Endothelial cell of umbilical vein (primary cell): ENCODE results near the gene CCNB1. TPM values are rescaled to one million over a fixed set of nuclear protein-coding genes. Genes with fewer than 3 reads are reported as not detected.

Source experiments
- BruUV-seq: library from RNA; stranded (reverse); fragments of 400-500 nt; replicated peaks from 2 replicates; lab custom pipeline; 2021; lab: Mats Ljungman, UMichigan
- CTCF ChIA-PET: fragments of 300-600, 350-600 bp; sonication (Branson Sonifier 250); formaldehyde crosslinking; loops from one replicate; lab custom pipeline; 2021; ENCODE audit warnings: antibody characterized with exemption, inconsistent platforms; lab: Charles Lee
- POLR2A ChIA-PET: fragments of 300-600, 350-600 bp; sonication (Branson Sonifier 250); formaldehyde crosslinking; loops from one replicate; lab custom pipeline; 2021; ENCODE audit warnings: antibody characterized with exemption, inconsistent platforms; lab: Charles Lee
- DNase-seq: peaks from one replicate; pipeline ENCODE4 v3.0.0-alpha.2; 2011; ENCODE audit warnings: low read depth, low spot score
- FAIRE-seq: peaks from 2 replicates; lab custom pipeline; 2011; peaks lifted over from hg19 to GRCh38; lab: Jason Lieb, UNC
- H2AFZ ChIP-seq: 2 replicates; pipeline ENCODE4 v1.6.0; 2012; ENCODE audit warnings: low read depth, low read length, control low read depth, inconsistent platforms
- H3K27ac ChIP-seq: 2 replicates; pipeline ENCODE4 v1.5.1; 2011; ENCODE audit warnings: low read depth, mild to moderate bottlenecking, control low read depth, low read length, moderate library complexity; ENCODE audit not compliant: insufficient read depth
- H3K27me3 ChIP-seq, 2 experiments: 2 replicates each; pipeline versions ENCODE4 v1.6.0 to v1.6.1; 2011; ENCODE audit warnings: low read length in 2 of 2, mixed read lengths in 1 of 2; ENCODE audit not compliant: control insufficient read depth in 2 of 2, insufficient read depth in 2 of 2
- H3K36me3 ChIP-seq, 2 experiments: 2 replicates in 1 of 2; 3 replicates in 1 of 2; pipeline ENCODE4 v1.5.1; 2011; ENCODE audit warnings: low read length in 2 of 2, mild to moderate bottlenecking in 1 of 2, moderate library complexity in 1 of 2; ENCODE audit not compliant: control insufficient read depth in 2 of 2, insufficient read depth in 2 of 2; ENCODE audit errors: extremely low read depth in 1 of 2
- H3K4me1 ChIP-seq: 3 replicates; pipeline ENCODE4 v1.5.1; 2011; ENCODE audit warnings: mild to moderate bottlenecking, low read length; ENCODE audit not compliant: control insufficient read depth, insufficient read depth; ENCODE audit errors: extremely low read depth
- H3K4me2 ChIP-seq: 2 replicates; pipeline ENCODE4 v1.6.1; 2011; ENCODE audit warnings: low read length, control low read depth, mixed read lengths; ENCODE audit not compliant: insufficient read depth
- H3K4me3 ChIP-seq, 3 experiments: fragments of 200-600 bp in 1 of 3; sonication (generic), shearing (Covaris generic) in 1 of 3; replicated peaks in 1 of 3; 2 replicates each; pipeline ENCODE4 v1.5.1; 2011 to 2016; ENCODE audit warnings: control low read depth in 3 of 3, low read length in 3 of 3, mild to moderate bottlenecking in 2 of 3, inconsistent platforms in 1 of 3, low read depth in 1 of 3, moderate library complexity in 1 of 3; ENCODE audit not compliant: insufficient read depth in 1 of 3
- H3K79me2 ChIP-seq: 2 replicates; pipeline ENCODE4 v1.6.0; 2012; ENCODE audit warnings: low read length, inconsistent platforms; ENCODE audit not compliant: control insufficient read depth, insufficient read depth
- H3K9ac ChIP-seq: replicated peaks from 2 replicates; pipeline ENCODE3; 2011; ENCODE audit warnings: low read length, control low read depth; ENCODE audit not compliant: insufficient read depth; ENCODE audit errors: extremely low read depth
- H3K9me1 ChIP-seq: replicated peaks from 3 replicates; pipeline ENCODE4 v1.6.0; 2011; ENCODE audit warnings: mild to moderate bottlenecking, low read length; ENCODE audit not compliant: control insufficient read depth, insufficient read depth; ENCODE audit errors: extremely low read depth
- H3K9me3 ChIP-seq: replicated peaks from 2 replicates; pipeline ENCODE4 v1.5.1; 2012; ENCODE audit warnings: low read length, inconsistent platforms; ENCODE audit not compliant: control insufficient read depth, insufficient read depth
- H4K20me1 ChIP-seq: replicated peaks from 2 replicates; pipeline ENCODE3; 2011; ENCODE audit warnings: mild to moderate bottlenecking, low read length; ENCODE audit not compliant: control insufficient read depth, insufficient read depth; ENCODE audit errors: extremely low read depth
- CTCF ChIP-seq, 2 donors: IDR thresholded peaks; 1 replicate in 1 of 2; 2 replicates in 1 of 2; pipeline ENCODE4 v1.5.1; 2011; ENCODE audit warnings: low read length in 2 of 2, mild to moderate bottlenecking in 2 of 2, moderate library complexity in 2 of 2, control low read depth in 1 of 2, inconsistent platforms in 1 of 2, low read depth in 1 of 2; ENCODE audit not compliant: insufficient read depth in 1 of 2; ENCODE audit errors: extremely low read depth in 1 of 2
- EZH2 ChIP-seq: IDR thresholded peaks from 2 replicates; pipeline ENCODE4 v1.6.1; 2012; ENCODE audit warnings: borderline replicate concordance, low read depth, mild to moderate bottlenecking, moderate library complexity, low read length, inconsistent platforms; ENCODE audit not compliant: severe bottlenecking
- FOS ChIP-seq: IDR thresholded peaks from 2 replicates; pipeline ENCODE4 v1.6.1; 2011; ENCODE audit warnings: mild to moderate bottlenecking, low read length, moderate library complexity, borderline replicate concordance; ENCODE audit not compliant: insufficient read depth
- GATA2 ChIP-seq: IDR thresholded peaks from 2 replicates; pipeline ENCODE4 v1.7.0; 2011; ENCODE audit warnings: low read depth, mild to moderate bottlenecking, moderate library complexity, mixed read lengths, low read length; ENCODE audit not compliant: insufficient read length, insufficient read depth
- JUN ChIP-seq: IDR thresholded peaks from 2 replicates; pipeline ENCODE4 v1.6.1; 2011; ENCODE audit warnings: borderline replicate concordance, low read depth; ENCODE audit not compliant: insufficient read length, insufficient read depth
- MAX ChIP-seq: IDR thresholded peaks from 2 replicates; pipeline ENCODE4 v1.6.1; 2011; ENCODE audit not compliant: insufficient read depth, insufficient read length
- MYC ChIP-seq: IDR thresholded peaks from one replicate; pipeline ENCODE4 v1.6.1; 2011; ENCODE audit warnings: mild to moderate bottlenecking, low read depth, low read length
- POLR2A ChIP-seq: IDR thresholded peaks from 2 replicates; pipeline ENCODE4 v1.6.1; 2012; ENCODE audit warnings: low read depth, mild to moderate bottlenecking, control low read depth, low read length
- POLR2AphosphoS5 ChIP-seq: IDR thresholded peaks from 2 replicates; pipeline ENCODE4 v1.6.1; 2012; ENCODE audit warnings: low read depth, mild to moderate bottlenecking, control low read depth, low read length, moderate library complexity; ENCODE audit not compliant: insufficient read depth
- dilution Hi-C: fragments of 300-500 bp; cut with MboI; formaldehyde crosslinking; loops from one replicate; pipeline ENCODE4 v1.15.0; 2019; ENCODE audit warnings: low sequenced_read_pairs; ENCODE audit not compliant: extremely low pct_ligation_motif_present
- intact Hi-C: fragments of 100-400 bp; cut with micrococcal nuclease; formaldehyde crosslinking; loops from one replicate; pipeline ENCODE4 v1.10.0; 2022
- polyA plus RNA-seq, 4 experiments: library from polyadenylated mRNA; depleted of rRNA in 3 of 4; stranded (reverse) in 3 of 4; unstranded in 1 of 4; fragments of >200 nt; gene quantifications; 2 replicates each; pipeline versions ENCODE4 v1.2.1 to v1.2.3, GENCODE V29; 2011 to 2012; ENCODE audit warnings: missing spikeins in 1 of 4
- total RNA-seq: library from RNA; stranded (reverse); gene quantifications from 2 replicates; pipeline ENCODE4 v1.2.3, GENCODE V29; 2021

CCNB1 gene
- total and polyA plus RNA-seq, 2 donors (not counting 3 experiments of a cell fraction or from before 2014, with no cell fraction given): 72.2 to 211 TPM

- no peak overlapping the region for H3K4me2 ChIP-seq
- DNase-seq (no peak), FAIRE-seq (peak; percentile 71)
- no peak overlapping the region for H3K9ac ChIP-seq
- H3K9me3 ChIP-seq: no peaks in the 10 kb centered on the region
- no TSS peak for BruUV-seq
- ChIA-PET POLR2A (no interaction called here), CTCF (no interaction called here)
- dilution Hi-C loops: no loop called here
- peaks cover 1 to 5% of the 10 kb centered on the region in 2 experiments for H3K36me3 ChIP-seq
- H3K9me1 ChIP-seq: no peaks in the 10 kb centered on the region
- intact Hi-C loops: no loop called here
- H3K4me1 ChIP-seq: no peaks in the 10 kb centered on the region
- no peaks in the 10 kb centered on the region for H4K20me1 ChIP-seq
- no peak overlapping the region for H2AFZ ChIP-seq
- H3K79me2 ChIP-seq: no peaks in the 10 kb centered on the region
- H3K27me3 ChIP-seq: no peaks in the 10 kb centered on the region
- H3K27ac ChIP-seq: no peak overlapping the region
- H3K4me3 ChIP-seq: no peak overlapping the region
- TF ChIP-seq MAX: no peak
- peak; percentile 4 for TF ChIP-seq FOS
- no peak for TF ChIP-seq JUN
Measured at GRCh38 chr5:69129413-69129812, 37.5 kb upstream of the CCNB1 start.

GRCh38 chr5:69130241-69130640, 36.7 kb upstream of the CCNB1 start:
- no peak for TF ChIP-seq POLR2A
- TF ChIP-seq FOS: no peak
- TF ChIP-seq MAX: no peak
- no peak for TF ChIP-seq CTCF (IDR thresholded peaks at IDR 0.05; ENCODE audit: extremely low read depth in 1 of 2, insufficient read depth in 1 of 2, low read depth in 1 of 2, low read length in 2 of 2)
- TF ChIP-seq GATA2: no peak
- TF ChIP-seq EZH2: no peak
- TF ChIP-seq MYC: no peak
- no peak for TF ChIP-seq POLR2AphosphoS5
- no peak for TF ChIP-seq JUN
- POLR2A ChIA-PET: no interaction called here
- intact Hi-C loops (no loop called here), dilution Hi-C loops (no loop called here)
- Histone ChIP-seq H3K27ac (no peak overlapping the region), H3K9me1 (no peaks in the 10 kb centered on the region), H3K4me1 (no peaks in the 10 kb centered on the region), H3K27me3 (no peaks in the 10 kb centered on the region), H2AFZ (no peak overlapping the region), H3K9ac (no peak overlapping the region), H3K4me3 (no peak overlapping the region), H3K36me3 (peaks cover 1 to 5% of the 10 kb centered on the region in 2 experiments), H3K4me2 (no peak overlapping the region), H4K20me1 (no peaks in the 10 kb centered on the region), H3K79me2 (no peaks in the 10 kb centered on the region), H3K9me3 (no peaks in the 10 kb centered on the region)
- no TSS peak for BruUV-seq
- CTCF ChIA-PET: no interaction called here
- DNase-seq (no peak), FAIRE-seq (no peak)
